SHP77 (cell line): ENCODE measurements around the gene SELPLG.
A peak's percentile ranks its signal among the peaks of the same experiment; 100 is the strongest.
"Not testable (repeated sequence)": the region's sequence is repeated elsewhere in the genome, so short reads cannot be mapped to it uniquely, and the experiment has no call there.

Experiments
- DNase-seq, 2 experiments: peaks; one replicate each; lab custom pipeline; 2025; lab: John Stamatoyannopoulos, UW

SELPLG gene

DNA sequence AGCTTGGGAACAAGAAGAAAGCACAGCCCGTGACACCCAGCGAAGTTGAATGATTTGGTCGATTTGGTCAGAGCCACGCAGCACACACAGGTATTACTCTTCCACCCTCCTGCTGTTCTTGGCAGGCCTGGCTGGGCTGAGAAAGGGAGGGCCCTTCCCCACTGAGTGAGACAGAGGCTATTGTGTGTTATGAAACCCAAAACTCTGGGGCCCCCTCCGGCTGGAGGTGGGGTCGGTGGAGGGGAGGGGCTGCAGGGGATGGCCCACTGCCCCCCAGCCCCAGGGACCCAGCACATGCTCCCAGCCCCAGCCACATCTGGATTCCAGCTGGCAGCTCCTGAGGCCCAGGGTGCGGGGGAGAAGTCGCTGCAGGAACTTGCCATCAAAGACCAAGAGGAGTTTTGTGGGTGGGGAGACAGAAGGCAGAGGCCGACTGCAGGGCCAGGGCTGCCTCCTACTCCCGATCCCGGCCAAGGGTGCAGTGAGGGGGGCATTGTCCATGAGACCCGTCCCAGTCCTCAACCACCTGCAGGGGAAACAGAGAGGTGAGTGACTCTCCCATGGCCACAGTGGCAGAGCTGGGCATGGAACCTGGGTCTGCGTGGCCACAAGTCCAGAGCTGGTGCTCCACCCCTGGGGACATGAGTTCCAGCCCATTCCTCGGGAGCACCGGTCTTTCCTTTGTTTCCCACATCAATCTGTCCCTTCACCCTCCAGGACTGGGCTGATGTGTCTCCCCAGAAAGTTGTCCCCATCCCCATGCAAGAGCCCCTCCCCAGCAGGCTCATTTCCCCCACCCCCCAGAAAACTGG is 44.5 kb downstream of the SELPLG start:
- no peak for DNase-seq

DNA sequence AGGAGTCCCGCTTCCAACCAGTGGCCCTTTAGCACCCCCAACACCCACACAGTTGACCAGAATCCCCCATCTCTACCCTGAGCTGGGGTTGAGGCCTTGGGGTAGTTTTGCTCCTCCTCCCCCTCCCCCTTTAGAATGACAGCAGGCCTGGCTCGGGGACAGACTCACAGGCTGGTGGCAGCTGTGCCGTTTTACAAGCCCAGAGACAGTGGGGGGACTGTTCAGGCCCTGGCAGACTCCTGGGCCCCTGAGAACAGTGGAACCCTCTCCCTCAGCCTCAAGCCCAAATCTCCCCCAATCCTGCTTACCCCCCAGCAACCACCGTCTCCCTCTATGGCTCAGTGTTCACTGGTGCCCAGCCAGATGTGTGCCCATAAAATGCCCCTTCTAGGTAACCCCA is 45.9 kb downstream of the SELPLG start:
- no peak for DNase-seq

DNA sequence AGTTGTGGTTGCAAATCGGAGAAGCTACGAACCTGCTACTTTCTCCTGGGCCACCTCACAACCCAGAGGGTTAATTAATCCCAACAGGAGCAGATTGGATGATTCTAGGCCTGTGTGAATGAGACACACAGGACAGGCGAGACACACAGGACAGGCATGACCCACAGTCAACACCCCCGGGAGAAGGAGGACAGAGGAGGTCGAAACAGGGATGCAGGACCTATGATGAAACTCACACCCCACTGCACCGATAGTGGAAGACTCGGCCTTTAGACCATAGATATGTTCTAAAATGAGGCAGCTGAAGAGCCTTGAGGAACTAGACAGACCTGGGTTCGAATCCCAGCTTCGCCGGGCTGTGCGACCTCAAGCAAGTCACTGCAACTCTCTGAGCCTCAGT is 47.4 kb downstream of the SELPLG start:
- no peak for DNase-seq

DNA sequence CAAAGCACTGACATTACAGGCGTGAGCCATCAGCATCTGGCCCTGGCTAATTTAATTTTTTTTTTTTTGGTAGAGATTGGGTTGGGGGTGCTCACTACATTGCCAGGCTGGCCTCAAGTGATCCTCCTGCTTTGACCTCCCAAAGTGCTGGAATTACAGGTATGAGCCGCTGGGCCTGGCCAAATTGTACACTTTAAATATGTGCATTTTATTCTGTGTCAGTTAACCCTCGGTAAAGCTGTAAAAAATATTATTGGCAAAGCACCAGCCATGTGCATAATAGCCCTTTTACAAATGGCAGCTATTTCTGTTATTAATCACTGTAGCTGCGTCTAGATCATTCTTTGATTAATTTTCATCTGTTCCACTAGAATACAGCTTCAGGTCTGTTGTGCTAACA is 47.8 kb downstream of the SELPLG start:
- DNase-seq, result no peak

DNA sequence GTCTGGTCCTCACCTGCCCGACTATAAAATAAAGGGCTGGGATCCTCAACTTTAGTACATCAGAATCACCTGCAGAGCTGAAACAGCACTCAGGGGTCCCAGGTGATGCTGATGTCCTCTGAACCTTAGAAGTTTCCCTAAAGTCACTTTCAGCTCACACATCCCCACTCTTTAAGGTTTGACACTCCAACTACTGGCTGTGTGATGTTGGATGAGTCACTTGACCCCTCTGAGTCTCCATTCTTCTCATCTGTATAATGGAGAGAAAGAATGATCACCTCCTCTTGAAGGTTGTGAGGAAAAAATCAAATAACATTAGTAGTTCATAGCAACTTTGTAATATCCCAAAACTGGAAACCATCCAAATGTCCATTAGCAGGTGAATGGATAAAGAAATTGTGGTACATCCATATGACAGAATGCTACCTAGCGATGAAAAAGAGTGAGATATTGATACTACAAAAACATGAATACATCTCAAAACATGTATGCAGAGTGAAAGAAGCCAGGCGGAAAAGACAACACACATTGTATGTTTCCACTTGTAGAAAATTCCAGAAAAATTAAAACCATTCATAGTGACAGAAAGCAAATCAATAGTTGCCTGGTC is 49.1 kb downstream of the SELPLG start:
- DNase-seq, result no peak

DNA sequence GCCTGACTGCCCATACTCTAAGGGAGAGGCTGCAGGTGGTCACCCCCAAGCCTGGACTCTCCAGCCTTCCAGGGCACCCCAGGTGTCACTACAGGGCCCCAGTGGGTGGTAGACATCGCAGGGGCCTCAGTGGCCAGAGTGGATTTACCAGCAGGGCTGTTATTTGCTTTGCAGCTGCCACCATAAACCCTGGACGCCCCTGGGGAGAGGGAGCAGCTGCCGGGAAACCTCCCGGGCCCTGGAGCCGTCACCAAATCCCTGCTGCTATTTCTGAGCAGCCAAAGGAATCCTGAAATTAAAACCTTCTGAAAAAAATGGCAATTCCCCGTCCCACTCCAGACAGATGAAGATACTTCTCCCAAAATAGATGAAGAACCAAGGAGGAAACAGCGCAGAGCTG is 49.7 kb downstream of the SELPLG start:
- peak in 1 of 2 experiments; percentile 38 for DNase-seq

DNA sequence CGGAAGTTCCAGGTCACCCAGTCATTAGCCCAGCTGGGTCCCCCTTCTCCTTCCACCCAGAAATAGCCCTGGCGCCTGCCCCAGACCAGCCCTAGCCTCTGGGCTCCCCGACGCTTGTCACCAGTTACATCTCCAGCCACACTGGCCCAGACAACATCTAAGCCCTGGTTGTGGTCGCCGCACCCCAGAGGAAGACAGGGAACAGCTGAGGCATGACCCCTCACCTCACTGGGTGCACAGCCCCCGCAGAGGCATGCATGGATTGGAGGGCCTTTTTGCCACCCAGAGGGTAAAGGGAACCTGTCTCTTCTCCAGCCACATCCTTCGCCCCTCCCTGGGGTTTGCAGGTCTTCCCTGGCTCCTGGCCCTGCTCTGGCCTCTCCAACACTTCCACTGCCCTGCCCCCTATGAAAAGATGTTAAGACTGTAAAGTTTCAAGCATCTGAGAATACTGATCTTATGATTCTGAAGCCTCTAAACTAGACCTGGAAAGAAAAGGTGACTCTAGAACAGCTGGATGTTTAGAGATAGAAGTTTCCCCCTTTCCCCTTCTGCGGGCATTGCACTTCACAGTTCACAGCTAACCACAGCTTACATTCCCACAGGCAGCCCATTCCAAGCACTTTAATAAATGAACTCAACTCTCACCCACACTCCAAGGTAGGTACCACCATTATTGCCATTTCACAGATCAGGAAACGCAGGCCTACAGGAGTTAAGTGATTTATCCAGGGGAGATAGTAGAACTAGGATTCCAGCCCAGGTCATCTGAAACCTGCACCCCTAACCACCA is 50.5 kb downstream of the SELPLG start:
- no peak for DNase-seq

DNA sequence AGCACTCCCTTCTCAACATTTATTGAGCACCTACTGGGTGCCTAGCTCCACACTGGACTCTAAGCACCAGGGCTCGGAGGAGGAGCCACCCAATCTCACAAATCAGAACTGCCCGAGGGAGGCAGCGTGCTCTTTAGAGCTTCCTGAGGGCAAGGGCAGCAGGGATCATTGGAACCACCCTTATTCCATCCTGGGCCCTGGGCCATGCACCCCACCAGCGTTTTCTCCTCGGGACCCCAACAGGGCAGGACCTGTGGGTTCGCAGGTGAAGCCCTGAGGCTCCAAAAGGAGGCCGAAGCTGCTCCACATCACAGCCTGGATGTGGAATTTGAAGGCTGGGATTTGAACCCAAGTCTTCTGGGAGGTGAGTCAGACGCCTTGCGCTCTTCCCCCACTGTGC is 51.2 kb downstream of the SELPLG start:
- no peak for DNase-seq

DNA sequence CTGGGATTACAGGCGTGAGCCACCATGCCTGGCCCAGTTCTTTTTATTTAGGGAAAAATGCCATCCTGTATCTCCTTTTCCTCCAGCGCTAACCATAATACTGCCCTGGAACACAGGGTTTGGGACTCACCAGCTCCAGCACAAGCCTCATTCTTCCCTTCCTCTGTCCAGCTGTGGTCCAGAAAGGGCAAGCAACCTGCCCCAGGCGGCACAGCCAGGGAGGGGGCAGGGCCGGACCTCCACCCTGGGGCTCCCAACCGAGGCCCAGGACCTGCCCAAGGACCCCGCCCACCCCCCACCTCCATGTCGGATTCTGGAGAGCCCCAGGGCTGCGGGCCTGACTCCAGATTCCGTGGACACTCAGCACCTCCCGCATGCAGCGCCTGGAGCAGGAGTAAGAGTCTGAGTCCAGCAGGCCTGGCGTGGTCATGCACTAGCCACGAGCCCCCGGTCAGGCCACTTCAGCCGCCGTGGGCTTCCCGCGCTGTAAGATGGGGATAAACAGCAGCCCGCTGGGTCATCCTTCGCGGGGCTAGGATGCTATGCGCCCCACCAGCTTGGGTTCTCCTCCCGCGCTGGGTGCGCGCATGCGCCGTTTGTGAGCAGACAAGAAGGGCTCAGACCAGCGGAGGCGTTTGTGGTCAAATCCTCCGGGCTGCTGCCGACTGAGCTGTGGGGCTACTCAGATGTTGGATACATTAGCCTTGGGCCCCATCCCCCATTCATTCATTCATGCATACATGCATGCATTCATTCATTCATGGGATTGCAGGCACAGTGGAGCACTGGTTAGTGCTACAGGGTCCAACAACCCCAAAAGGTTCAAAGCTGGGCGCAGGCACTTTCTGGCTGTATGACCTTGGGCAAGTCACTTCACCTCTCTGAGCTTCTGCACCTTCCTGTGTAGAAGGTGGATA is 52.1 kb downstream of the SELPLG start:
- no peak for DNase-seq

DNA sequence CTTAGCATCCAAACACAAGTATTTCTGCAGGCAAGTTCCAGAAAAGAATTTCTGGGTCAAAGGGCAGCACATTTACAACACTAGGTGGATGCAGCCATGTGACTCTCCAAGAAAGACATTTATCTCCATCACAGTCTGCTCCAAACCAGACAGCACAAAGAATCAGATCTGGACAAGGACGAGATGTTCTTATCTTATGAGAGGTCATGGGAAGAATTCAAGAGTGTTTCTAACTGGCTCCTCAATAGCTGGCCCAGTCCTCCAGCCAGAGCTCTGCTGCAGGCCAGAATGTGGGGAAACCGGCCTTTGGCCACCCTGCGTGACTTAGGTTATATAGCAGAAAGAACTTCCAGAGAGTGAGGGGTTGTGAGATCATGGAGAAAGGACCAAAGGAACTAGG is 53.2 kb downstream of the SELPLG start:
- DNase-seq, result no peak

DNA sequence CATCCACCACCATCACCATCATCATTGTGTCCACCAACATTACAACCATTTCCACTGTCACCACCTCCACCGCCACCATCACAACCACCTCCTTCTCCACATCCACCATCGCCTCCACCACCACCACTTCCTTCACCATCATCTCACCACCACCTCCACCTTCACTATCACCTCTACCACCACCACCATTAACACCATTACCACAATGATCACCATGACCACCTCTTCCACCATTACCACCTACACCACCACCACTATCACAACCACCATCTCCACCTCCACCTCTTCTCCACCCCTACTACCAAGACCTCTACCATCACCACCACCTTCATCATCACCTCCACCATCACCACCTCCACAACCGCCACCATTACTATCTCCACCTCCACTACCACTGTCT is 54.9 kb downstream of the SELPLG start:
- DNase-seq, result no peak

DNA sequence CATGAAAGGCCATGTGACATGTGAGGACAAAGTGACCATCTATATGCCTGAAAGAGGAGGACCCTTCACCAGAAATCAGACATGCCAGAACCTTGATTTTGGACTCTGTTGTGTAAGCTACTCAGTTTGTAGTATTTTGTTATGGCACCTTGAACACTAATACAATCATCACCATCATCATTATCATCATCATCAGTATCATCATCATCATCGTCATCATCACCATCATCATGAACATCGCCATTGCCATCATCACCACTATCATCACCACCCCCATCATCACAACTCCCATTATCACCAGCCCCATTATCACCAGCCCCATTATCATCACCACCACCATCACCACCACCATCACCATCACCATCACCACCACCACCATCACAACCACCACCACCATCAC is 55.4 kb downstream of the SELPLG start:
- DNase-seq, result no peak

DNA sequence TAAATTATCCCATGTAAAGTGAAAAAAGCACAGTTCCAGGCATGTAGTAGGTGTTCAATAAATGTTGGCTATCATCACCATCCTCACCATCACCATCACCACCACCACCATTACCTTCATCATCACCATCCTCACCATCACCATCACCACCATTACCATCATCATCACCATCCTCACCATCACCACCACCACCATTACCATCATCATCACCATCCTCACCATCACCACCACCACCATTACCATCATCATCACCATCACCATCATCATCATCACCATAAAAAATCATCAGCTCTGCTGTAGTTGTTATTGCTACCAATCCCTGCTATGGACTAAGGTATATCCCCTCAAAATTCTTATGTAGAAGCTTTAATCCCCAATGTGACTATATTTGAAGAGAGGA is 56.2 kb downstream of the SELPLG start:
- no peak for DNase-seq

DNA sequence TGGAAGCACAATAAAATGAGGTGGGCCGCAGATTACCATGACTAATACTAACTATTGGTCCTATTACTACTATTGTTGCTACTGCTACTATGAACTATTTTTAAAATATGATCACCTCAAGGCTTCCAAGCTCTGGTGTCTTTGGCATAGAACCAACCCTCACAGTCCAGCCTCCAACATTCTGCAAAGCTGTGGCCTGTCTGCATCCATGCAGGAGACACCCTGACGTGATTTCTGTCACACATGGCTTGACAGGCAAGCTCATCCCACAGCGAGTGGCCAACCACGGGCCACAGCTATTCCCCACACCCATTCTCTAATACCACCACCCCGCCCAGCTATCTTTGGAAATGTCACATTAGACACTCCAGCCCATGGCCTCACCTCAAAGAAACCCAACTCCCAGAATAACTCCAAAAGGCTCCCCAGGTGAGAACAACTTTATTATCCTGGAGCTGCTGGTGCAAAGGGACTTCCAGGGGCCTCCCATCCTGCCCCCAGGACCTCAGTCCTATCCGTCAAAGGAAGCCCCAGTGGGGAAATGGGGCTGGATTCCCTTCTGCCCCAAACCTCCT is 56.9 kb downstream of the SELPLG start:
- no peak for DNase-seq

DNA sequence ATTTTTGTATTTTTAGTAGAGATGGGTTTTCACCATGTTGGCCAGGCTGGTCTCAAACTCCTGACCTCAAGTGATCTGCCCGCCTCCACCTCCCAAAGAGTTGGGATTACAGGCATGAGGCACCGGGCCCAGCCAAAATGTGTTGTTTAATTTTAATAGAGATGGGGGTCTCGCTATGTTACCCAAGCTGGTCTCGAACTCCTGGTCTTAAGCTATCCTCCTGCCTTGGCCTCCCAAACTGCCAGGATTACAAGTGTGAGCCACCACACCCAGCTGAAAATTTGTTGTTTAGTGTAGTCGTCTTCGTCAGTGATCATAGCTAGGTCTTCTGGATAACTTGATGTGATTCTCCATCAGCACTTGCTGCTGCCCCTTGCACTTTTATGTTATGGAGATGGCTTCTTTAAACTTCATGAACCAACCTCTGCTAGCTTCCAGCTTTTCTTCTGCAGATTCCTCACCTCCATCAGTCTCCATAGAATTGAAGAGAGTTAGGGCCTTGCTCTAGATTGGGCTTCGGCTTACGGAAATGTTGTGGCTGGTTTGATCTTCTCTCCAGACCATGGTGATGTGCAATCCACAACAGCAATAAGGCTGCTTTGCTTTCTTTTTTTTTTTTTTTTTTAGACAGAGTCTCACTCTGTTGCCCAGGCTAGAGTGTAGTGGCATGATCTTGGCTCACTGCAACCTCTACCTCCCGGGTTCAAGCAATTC is 58.3 kb downstream of the SELPLG start:
- DNase-seq, result no peak

DNA sequence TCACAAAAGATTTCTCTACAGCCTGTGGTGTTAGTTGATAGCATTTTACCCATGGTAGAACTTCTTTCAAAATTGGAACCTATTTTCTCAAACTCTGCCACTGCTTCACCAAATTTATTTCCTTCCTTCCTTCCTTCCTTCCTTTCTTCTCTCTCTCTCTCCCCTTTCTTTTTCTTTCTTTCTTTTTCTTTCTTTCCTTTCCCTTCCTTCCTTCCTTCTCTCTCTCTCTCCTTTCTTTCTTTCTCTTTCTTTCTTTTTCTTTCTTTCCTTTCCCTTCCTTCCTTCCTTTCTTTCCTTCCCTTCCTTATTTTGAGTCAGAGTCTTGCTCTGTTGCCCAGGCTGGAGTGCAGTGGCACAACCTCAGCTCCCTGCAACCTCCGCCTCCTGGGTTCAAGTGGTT is 59.4 kb downstream of the SELPLG start:
- not testable (repeated sequence) for DNase-seq

DNA sequence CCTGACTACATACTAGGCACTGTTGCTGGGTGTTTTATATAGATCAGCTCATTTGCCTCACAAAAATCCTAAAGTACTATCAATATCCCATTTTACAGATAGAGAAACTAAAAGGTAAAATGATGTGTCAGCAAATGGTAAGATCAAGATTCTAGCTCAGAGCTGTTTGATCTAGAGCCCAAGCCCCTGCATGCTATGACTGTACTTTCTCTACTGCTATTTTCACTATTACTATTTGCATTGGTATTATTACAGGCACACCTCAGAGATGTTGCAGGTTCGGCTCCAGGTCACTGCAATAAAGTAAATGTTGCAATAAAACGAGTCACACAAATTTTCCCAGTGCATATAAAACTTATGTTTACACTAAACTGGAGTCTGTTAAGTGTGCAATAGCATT is 60.4 kb downstream of the SELPLG start:
- DNase-seq, result no peak

DNA sequence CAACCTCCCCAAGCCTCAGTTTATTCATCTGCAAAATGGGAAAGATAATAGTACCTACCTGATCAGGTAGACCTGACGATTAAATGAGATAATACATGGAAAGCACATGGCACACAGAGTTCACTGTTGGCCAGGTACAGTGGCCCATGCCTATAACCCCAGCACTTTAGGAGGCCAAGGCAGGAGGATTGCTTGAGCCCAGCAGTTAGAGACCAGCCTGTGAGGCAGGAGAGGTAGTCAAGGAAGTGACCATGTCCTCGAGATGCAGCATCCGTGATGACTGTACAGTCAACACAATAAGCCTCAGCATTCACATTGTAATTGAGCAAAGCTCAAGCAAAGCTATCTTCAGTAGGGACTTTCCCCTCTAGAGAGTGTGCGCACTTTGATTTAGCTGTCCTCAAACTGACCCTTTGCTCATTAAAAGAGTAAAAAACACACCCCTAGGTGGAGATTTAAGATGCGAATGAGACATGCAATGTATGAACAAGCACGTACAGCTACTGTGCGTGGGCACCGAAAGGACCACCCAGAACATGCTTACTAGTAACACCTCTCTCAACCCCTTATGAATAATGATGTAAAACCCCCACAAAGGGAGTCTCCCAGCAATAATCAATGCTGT is 61.4 kb downstream of the SELPLG start:
- DNase-seq, result no peak
